HEK293 (cell line): ENCODE data around the gene WLS.

Experiments
- ATF2 ChIP-seq: fragments of 450-650 bp; formaldehyde crosslinking; IDR thresholded peaks from 2 replicates; pipeline ENCODE4 v1.5.1; 2016; ENCODE audit warnings: missing biosample characterization, missing genetic modification characterization, low read depth
- ELK4 ChIP-seq: IDR thresholded peaks from 2 replicates; pipeline ENCODE4 v1.6.1; 2011; ENCODE audit warnings: mild to moderate bottlenecking, low read depth, low read length, borderline replicate concordance
- FEZF1 ChIP-seq: fragments of 450-650 bp; formaldehyde crosslinking; IDR thresholded peaks from 2 replicates; pipeline ENCODE4 v1.5.1; 2016; ENCODE audit warnings: missing biosample characterization, missing genetic modification characterization
- KLF16 ChIP-seq: fragments of 450-650 bp; formaldehyde crosslinking; IDR thresholded peaks from 2 replicates; pipeline ENCODE4 v1.5.1; 2017; ENCODE audit warnings: missing biosample characterization, missing genetic modification characterization
- SALL2 ChIP-seq: fragments of 450-650 bp; formaldehyde crosslinking; IDR thresholded peaks from 2 replicates; pipeline ENCODE4 v1.5.0; 2017; ENCODE audit warnings: missing biosample characterization, mild to moderate bottlenecking, missing genetic modification characterization, borderline replicate concordance
- TRIM28 ChIP-seq: IDR thresholded peaks from 2 replicates; pipeline ENCODE4 v1.6.1; 2011; ENCODE audit warnings: low read length, control low read depth, borderline replicate concordance
- ZBTB7A ChIP-seq: fragments of 450-650 bp; formaldehyde crosslinking; IDR thresholded peaks from 2 replicates; pipeline ENCODE4 v1.5.1; 2016; ENCODE audit warnings: low read depth, missing biosample characterization, missing genetic modification characterization
- ZFP3 ChIP-seq: fragments of 450-650 bp; formaldehyde crosslinking; IDR thresholded peaks from 2 replicates; pipeline ENCODE4 v1.5.1; 2016; ENCODE audit warnings: low read depth, missing biosample characterization, missing genetic modification characterization
- ZNF121 ChIP-seq: fragments of 450-650 bp; formaldehyde crosslinking; IDR thresholded peaks from 2 replicates; pipeline ENCODE4 v1.5.1; 2016; ENCODE audit warnings: missing biosample characterization, missing genetic modification characterization
- ZNF214 ChIP-seq: fragments of 450-650 bp; formaldehyde crosslinking; IDR thresholded peaks from 2 replicates; pipeline ENCODE4 v1.5.1; 2017; ENCODE audit warnings: missing biosample characterization, mild to moderate bottlenecking, missing genetic modification characterization, borderline replicate concordance
- ZNF274 ChIP-seq, 2 experiments: fragments of 200-500 bp in 1 of 2; fragments of 450-650 bp in 1 of 2; sonication (Bioruptor generic) in 1 of 2; formaldehyde crosslinking in 1 of 2; IDR thresholded peaks; 2 replicates each; pipeline versions ENCODE4 v1.5.1 to v1.6.1; 2014 to 2016; ENCODE audit warnings: borderline replicate concordance in 1 of 2, inconsistent platforms in 1 of 2, low read length in 1 of 2, missing biosample characterization in 1 of 2, missing genetic modification characterization in 1 of 2
- ZNF280D ChIP-seq: fragments of 450-650 bp; formaldehyde crosslinking; IDR thresholded peaks from 2 replicates; pipeline ENCODE4 v1.5.1; 2016; ENCODE audit warnings: missing biosample characterization, missing genetic modification characterization
- ZNF433 ChIP-seq: fragments of 450-650 bp; formaldehyde crosslinking; IDR thresholded peaks from 2 replicates; pipeline ENCODE4 v1.5.1; 2016; ENCODE audit warnings: missing biosample characterization, missing genetic modification characterization, low read depth
- ZNF473 ChIP-seq: fragments of 450-650 bp; formaldehyde crosslinking; IDR thresholded peaks from 2 replicates; pipeline ENCODE4 v1.5.1; 2017; ENCODE audit warnings: missing biosample characterization, missing genetic modification characterization
- ZNF518A ChIP-seq: fragments of 450-650 bp; formaldehyde crosslinking; conservative IDR thresholded peaks from 2 replicates; pipeline ENCODE4 v1.5.1; 2016; ENCODE audit warnings: low read depth, missing biosample characterization, missing genetic modification characterization
- ZNF561 ChIP-seq: fragments of 450-650 bp; IDR thresholded peaks from 2 replicates; pipeline ENCODE4 v1.5.1; 2018; ENCODE audit warnings: missing biosample characterization, missing genetic modification characterization, borderline replicate concordance
- ZNF776 ChIP-seq: fragments of 450-650 bp; formaldehyde crosslinking; IDR thresholded peaks from 2 replicates; pipeline ENCODE4 v1.5.0; 2017; ENCODE audit warnings: missing biosample characterization, missing genetic modification characterization, borderline replicate concordance
- ZNF777 ChIP-seq: fragments of 450-650 bp; formaldehyde crosslinking; IDR thresholded peaks from 2 replicates; pipeline ENCODE4 v1.5.1; 2017; ENCODE audit warnings: missing biosample characterization, missing genetic modification characterization, borderline replicate concordance
- ZNF830 ChIP-seq: fragments of 450-650 bp; IDR thresholded peaks from 2 replicates; pipeline ENCODE4 v1.5.0; 2018; ENCODE audit warnings: missing biosample characterization, missing genetic modification characterization, low read depth, mild to moderate bottlenecking, moderate library complexity
- ZNF843 ChIP-seq: fragments of 450-650 bp; formaldehyde crosslinking; IDR thresholded peaks from 2 replicates; pipeline ENCODE4 v1.5.1; 2016; ENCODE audit warnings: missing biosample characterization, missing genetic modification characterization
- ZSCAN16 ChIP-seq: fragments of 450-650 bp; formaldehyde crosslinking; IDR thresholded peaks from 2 replicates; pipeline ENCODE4 v1.5.1; 2016; ENCODE audit warnings: missing biosample characterization, missing genetic modification characterization
- ZSCAN30 ChIP-seq: fragments of 450-650 bp; IDR thresholded peaks from 2 replicates; pipeline ENCODE4 v1.5.1; 2018; ENCODE audit warnings: missing biosample characterization, mild to moderate bottlenecking, missing genetic modification characterization, moderate library complexity
- TF ChIP-seq, protein P1 (sequence below): fragments of 450-650 bp; formaldehyde crosslinking; IDR thresholded peaks from 2 replicates; pipeline ENCODE4 v1.5.1; 2017; ENCODE audit warnings: missing biosample characterization, missing genetic modification characterization
- TF ChIP-seq, protein P2 (sequence below): fragments of 450-650 bp; formaldehyde crosslinking; IDR thresholded peaks from 2 replicates; pipeline ENCODE4 v1.5.1; 2016; ENCODE audit warnings: missing biosample characterization, missing genetic modification characterization

The WLS gene

DNA sequence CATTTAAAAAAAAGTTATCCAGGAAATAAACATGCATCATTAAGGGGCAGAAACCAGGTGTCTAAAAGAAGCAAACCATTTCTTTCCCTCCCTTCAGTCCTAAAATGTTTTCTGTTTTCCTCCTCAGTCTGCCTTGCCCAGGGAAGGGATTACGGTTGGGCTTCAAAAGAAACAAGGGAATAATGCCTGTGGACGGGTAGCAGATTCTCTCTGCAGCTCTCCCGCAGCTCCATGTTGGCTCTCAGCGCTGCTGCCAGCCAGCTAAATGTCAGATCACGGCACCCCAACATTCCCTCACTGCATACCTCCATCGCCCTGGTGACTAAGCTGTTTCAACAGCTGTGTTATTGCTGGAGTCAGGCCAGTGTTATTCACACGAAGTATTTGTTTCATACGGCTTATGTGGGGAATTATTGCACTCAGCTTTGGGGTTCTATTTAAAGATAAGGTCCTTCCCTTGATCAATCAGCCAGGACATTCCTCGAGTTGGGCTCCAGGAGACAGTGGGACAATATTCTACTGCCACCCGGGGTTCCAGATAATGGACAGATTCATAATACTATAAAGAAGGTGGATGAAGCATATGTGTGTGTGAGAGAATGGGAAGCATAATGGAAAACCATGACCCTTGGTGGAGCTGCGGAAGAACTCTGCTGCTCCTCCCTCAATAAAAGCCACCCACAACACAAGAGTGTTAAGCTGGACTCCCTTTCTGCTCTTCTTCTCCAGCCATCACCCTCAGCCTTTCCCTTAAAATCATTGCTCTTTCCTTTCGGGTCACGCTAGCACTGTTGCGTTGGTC is 58.2 kb downstream of the WLS start (continued):
- TF ChIP-seq ZNF214 (tag by site-specific recombination): no peak
- TF ChIP-seq TRIM28: 0 out of 2 replicates have a peak, but pooled peaks have one; percentile 41
- TF ChIP-seq ZNF121 (tag by site-specific recombination): no peak
- no peak for TF ChIP-seq ZSCAN16 (tag by site-specific recombination)
- TF ChIP-seq ZNF561 (tag by site-specific recombination): no peak
- TF ChIP-seq SALL2 (tag by site-specific recombination): no peak
- no peak for TF ChIP-seq ELK4
- TF ChIP-seq ZNF776 (tag by site-specific recombination): no peak
- TF ChIP-seq ZSCAN30: 0 out of 2 replicates have a peak, but pooled peaks have one; percentile 31
- TF ChIP-seq KLF16 (tag by site-specific recombination): no peak
- TF ChIP-seq, protein P1, sequence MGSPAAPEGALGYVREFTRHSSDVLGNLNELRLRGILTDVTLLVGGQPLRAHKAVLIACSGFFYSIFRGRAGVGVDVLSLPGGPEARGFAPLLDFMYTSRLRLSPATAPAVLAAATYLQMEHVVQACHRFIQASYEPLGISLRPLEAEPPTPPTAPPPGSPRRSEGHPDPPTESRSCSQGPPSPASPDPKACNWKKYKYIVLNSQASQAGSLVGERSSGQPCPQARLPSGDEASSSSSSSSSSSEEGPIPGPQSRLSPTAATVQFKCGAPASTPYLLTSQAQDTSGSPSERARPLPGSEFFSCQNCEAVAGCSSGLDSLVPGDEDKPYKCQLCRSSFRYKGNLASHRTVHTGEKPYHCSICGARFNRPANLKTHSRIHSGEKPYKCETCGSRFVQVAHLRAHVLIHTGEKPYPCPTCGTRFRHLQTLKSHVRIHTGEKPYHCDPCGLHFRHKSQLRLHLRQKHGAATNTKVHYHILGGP: no peak
- TF ChIP-seq ZNF274 (IDR thresholded peaks at IDR 0.05; ENCODE audit: low read length): no peak
- no peak for TF ChIP-seq ZNF274 (tag by site-specific recombination; IDR thresholded peaks at IDR 0.05; ENCODE audit: borderline replicate concordance)
- TF ChIP-seq ZNF777 (tag by site-specific recombination): no peak
- TF ChIP-seq ZNF473: no peak
- TF ChIP-seq ZNF518A (tag by site-specific recombination): no peak
- no peak for TF ChIP-seq ZNF830
- TF ChIP-seq ZNF433 (tag by site-specific recombination): no peak
- TF ChIP-seq ZNF843 (tag by site-specific recombination): peak; percentile 63; the same call in 1 of the 2 replicates
- TF ChIP-seq ATF2: no peak
- TF ChIP-seq ZBTB7A: no peak
- TF ChIP-seq ZFP3 (tag by site-specific recombination): no peak
- TF ChIP-seq ZNF280D: no peak
- peak; percentile 17; the same call in 1 of the 2 replicates for TF ChIP-seq FEZF1 (tag by site-specific recombination)
- TF ChIP-seq, protein P2, sequence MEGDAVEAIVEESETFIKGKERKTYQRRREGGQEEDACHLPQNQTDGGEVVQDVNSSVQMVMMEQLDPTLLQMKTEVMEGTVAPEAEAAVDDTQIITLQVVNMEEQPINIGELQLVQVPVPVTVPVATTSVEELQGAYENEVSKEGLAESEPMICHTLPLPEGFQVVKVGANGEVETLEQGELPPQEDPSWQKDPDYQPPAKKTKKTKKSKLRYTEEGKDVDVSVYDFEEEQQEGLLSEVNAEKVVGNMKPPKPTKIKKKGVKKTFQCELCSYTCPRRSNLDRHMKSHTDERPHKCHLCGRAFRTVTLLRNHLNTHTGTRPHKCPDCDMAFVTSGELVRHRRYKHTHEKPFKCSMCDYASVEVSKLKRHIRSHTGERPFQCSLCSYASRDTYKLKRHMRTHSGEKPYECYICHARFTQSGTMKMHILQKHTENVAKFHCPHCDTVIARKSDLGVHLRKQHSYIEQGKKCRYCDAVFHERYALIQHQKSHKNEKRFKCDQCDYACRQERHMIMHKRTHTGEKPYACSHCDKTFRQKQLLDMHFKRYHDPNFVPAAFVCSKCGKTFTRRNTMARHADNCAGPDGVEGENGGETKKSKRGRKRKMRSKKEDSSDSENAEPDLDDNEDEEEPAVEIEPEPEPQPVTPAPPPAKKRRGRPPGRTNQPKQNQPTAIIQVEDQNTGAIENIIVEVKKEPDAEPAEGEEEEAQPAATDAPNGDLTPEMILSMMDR (tag by site-specific recombination): no peak
